A673 (cell line): ENCODE results near the gene ERN2. TPM values are rescaled to one million over a fixed set of nuclear protein-coding genes. Genes with fewer than 3 reads are reported as not detected.

ENCODE experiments used
- BruUV-seq: library from RNA; stranded (reverse); fragments of 400-500 nt; replicated peaks from 2 replicates; lab custom pipeline; 2021; lab: Mats Ljungman, UMichigan
- CTCF ChIA-PET: fragments of 300-600 bp; sonication (Branson Sonifier 250); formaldehyde crosslinking; loops from one replicate; lab custom pipeline; 2022; ENCODE audit warnings: antibody characterized with exemption; lab: Charles Lee
- POLR2A ChIA-PET: fragments of 300-600 bp; sonication (Branson Sonifier 250); formaldehyde crosslinking; loops from one replicate; lab custom pipeline; 2022; ENCODE audit warnings: antibody characterized with exemption; ENCODE audit not compliant: low non-redundant PET; lab: Charles Lee
- DNase-seq: peaks from one replicate; pipeline ENCODE4 v3.0.0-alpha.2; 2015; ENCODE audit warnings: low spot score
- H3K27ac ChIP-seq: fragments of 200-600 bp; sonication (generic); 2 replicates; pipeline ENCODE4 v1.5.1; 2016; ENCODE audit warnings: mixed run types, low read depth, mild to moderate bottlenecking, mixed read lengths, antibody characterized with exemption, low read length; ENCODE audit not compliant: poor library complexity, severe bottlenecking
- H3K27me3 ChIP-seq: fragments of 200-600 bp; sonication (generic); replicated peaks from 2 replicates; pipeline ENCODE4 v1.6.1; 2017; ENCODE audit warnings: mixed run types, low read depth, mild to moderate bottlenecking, mixed read lengths, antibody characterized with exemption, low read length; ENCODE audit not compliant: insufficient read depth, poor library complexity
- H3K36me3 ChIP-seq: fragments of 200-600 bp; sonication (generic); 2 replicates; pipeline ENCODE4 v1.6.1; 2016; ENCODE audit warnings: mixed run types, mild to moderate bottlenecking, mixed read lengths, antibody characterized with exemption, low read length; ENCODE audit not compliant: insufficient read depth, poor library complexity, severe bottlenecking
- H3K4me1 ChIP-seq: fragments of 200-600 bp; sonication (generic); 2 replicates; pipeline ENCODE4 v1.6.1; 2017; ENCODE audit warnings: mixed run types, mild to moderate bottlenecking, mixed read lengths, antibody characterized with exemption, low read length; ENCODE audit not compliant: insufficient read depth, poor library complexity, severe bottlenecking
- H3K4me3 ChIP-seq: fragments of 200-600 bp; sonication (generic); 2 replicates; pipeline ENCODE4 v1.5.1; 2016; ENCODE audit warnings: low read depth, mixed run types, mild to moderate bottlenecking, mixed read lengths, low read length; ENCODE audit not compliant: poor library complexity, severe bottlenecking
- H3K9me3 ChIP-seq: fragments of 200-600 bp; sonication (generic); 2 replicates; pipeline ENCODE4 v1.6.1; 2016; ENCODE audit warnings: mixed run types, low read depth, mild to moderate bottlenecking, mixed read lengths, antibody characterized with exemption, low read length; ENCODE audit not compliant: poor library complexity, severe bottlenecking
- EZH2 ChIP-seq: fragments of 200-600 bp; sonication (generic); IDR thresholded peaks from 2 replicates; pipeline ENCODE4 v1.6.1; 2017; ENCODE audit warnings: borderline replicate concordance, low read depth, mild to moderate bottlenecking, mixed read lengths, antibody characterized with exemption, low read length; ENCODE audit not compliant: poor library complexity, severe bottlenecking
- intact Hi-C: fragments of 100-400 bp; cut with micrococcal nuclease; formaldehyde crosslinking; loops from one replicate; pipeline ENCODE4 v1.10.0; 2022; ENCODE audit not compliant: unreplicated experiment
- total RNA-seq: library from RNA; stranded (reverse); gene quantifications from 2 replicates; pipeline ENCODE4 v1.2.3, GENCODE V29; 2021
- TF ChIP-seq, protein P1 (sequence below): fragments of 300-800, 200-600 bp; sonication (generic); conservative IDR thresholded peaks from 2 replicates; pipeline ENCODE4 v1.5.1; 2017; ENCODE audit warnings: low read depth, mild to moderate bottlenecking, antibody characterized with exemption, low read length, moderate library complexity, mixed read lengths

ERN2 gene
- total RNA-seq, 1 experiment from 2014 or later = not detected

GRCh38 chr16:23700509-23700908 is 12.5 kb downstream of the ERN2 start:
- no peaks in the 10 kb centered on the region for H3K9me3 ChIP-seq
- no TSS peak for BruUV-seq
- ChIA-PET POLR2A (no interaction called here), CTCF (interaction anchor here (0.5 kb wide), 1 partner anchor 21 kb away, joined by 12 read pairs; no protein-coding TSS in a partner anchor)
- no peak overlapping the region for H3K4me3 ChIP-seq
- no peak for TF ChIP-seq EZH2
- TF ChIP-seq, protein P1, sequence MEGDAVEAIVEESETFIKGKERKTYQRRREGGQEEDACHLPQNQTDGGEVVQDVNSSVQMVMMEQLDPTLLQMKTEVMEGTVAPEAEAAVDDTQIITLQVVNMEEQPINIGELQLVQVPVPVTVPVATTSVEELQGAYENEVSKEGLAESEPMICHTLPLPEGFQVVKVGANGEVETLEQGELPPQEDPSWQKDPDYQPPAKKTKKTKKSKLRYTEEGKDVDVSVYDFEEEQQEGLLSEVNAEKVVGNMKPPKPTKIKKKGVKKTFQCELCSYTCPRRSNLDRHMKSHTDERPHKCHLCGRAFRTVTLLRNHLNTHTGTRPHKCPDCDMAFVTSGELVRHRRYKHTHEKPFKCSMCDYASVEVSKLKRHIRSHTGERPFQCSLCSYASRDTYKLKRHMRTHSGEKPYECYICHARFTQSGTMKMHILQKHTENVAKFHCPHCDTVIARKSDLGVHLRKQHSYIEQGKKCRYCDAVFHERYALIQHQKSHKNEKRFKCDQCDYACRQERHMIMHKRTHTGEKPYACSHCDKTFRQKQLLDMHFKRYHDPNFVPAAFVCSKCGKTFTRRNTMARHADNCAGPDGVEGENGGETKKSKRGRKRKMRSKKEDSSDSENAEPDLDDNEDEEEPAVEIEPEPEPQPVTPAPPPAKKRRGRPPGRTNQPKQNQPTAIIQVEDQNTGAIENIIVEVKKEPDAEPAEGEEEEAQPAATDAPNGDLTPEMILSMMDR = no peak
- H3K4me1 ChIP-seq = no peaks in the 10 kb centered on the region
- no peaks in the 10 kb centered on the region for H3K27me3 ChIP-seq
- no peaks in the 10 kb centered on the region for H3K36me3 ChIP-seq
- DNase-seq = no peak
- H3K27ac ChIP-seq = no peak overlapping the region
- intact Hi-C loops = no loop called here

GRCh38 chr16:23700093-23700492 is 12.9 kb downstream of the ERN2 start:
- H3K27me3 ChIP-seq = no peaks in the 10 kb centered on the region
- H3K27ac ChIP-seq = no peak overlapping the region
- no TSS peak for BruUV-seq
- no peaks in the 10 kb centered on the region for H3K36me3 ChIP-seq
- no peak overlapping the region for H3K4me3 ChIP-seq
- DNase-seq = no peak
- CTCF ChIA-PET = no interaction called here
- TF ChIP-seq EZH2 = no peak
- TF ChIP-seq, protein P1 = no peak
- H3K9me3 ChIP-seq = no peaks in the 10 kb centered on the region
- intact Hi-C loops = no loop called here
- POLR2A ChIA-PET = no interaction called here
- H3K4me1 ChIP-seq = no peaks in the 10 kb centered on the region

GRCh38 chr16:23699100-23699499 is 13.9 kb downstream of the ERN2 start:
- POLR2A ChIA-PET = no interaction called here
- Histone ChIP-seq H3K36me3 (no peaks in the 10 kb centered on the region), H3K9me3 (no peaks in the 10 kb centered on the region), H3K4me3 (no peak overlapping the region), H3K27ac (no peak overlapping the region), H3K27me3 (no peaks in the 10 kb centered on the region), H3K4me1 (no peaks in the 10 kb centered on the region)
- BruUV-seq = no TSS peak
- no peak for DNase-seq
- CTCF ChIA-PET = no interaction called here
- TF ChIP-seq, protein P1 = no peak
- TF ChIP-seq EZH2 = no peak
- intact Hi-C loops = loop anchor here (10.0 kb wide), 1 partner anchor 56 kb away; the partner anchor contains the start of gene CHP2
